Spinal cord (tissue), 10 donors: ENCODE data around the gene FAM50B. TPM values are rescaled to one million over a fixed set of nuclear protein-coding genes. Genes with fewer than 3 reads are reported as not detected.

Experiments used
- DNase-seq, 6 donors: peaks; one replicate each; pipeline versions ENCODE4 v3.0.0 to v3.0.0-alpha.2; 2013 to 2015; ENCODE audit warnings: low spot score in 6 of 6, low read depth in 4 of 6
- H3K27ac ChIP-seq: one replicate; pipeline ENCODE4 v1.5.1; 2013; ENCODE audit warnings: low read depth, low read length, control low read depth
- H3K27me3 ChIP-seq: one replicate; pipeline ENCODE4 v1.6.1; 2013; ENCODE audit warnings: low read length; ENCODE audit not compliant: control insufficient read depth, insufficient read depth
- H3K36me3 ChIP-seq: one replicate; pipeline ENCODE4 v1.6.1; 2013; ENCODE audit warnings: low read length; ENCODE audit not compliant: control insufficient read depth, insufficient read depth
- H3K4me1 ChIP-seq: one replicate; pipeline ENCODE4 v1.6.1; 2013; ENCODE audit warnings: low read length; ENCODE audit not compliant: control insufficient read depth, insufficient read depth
- H3K4me3 ChIP-seq: one replicate; pipeline ENCODE4 v1.5.1; 2013; ENCODE audit warnings: low read depth, low read length, control low read depth
- H3K9me3 ChIP-seq: one replicate; pipeline ENCODE4 v1.6.1; 2013; ENCODE audit warnings: low read length; ENCODE audit not compliant: control insufficient read depth, insufficient read depth
- WGBS: methylation state at CpG from one replicate; pipeline ENCODE4 v1.1.5; 2013; ENCODE audit warnings: missing lambda C conversion rate; ENCODE audit not compliant: insufficient coverage; 5-methylcytosine and 5-hydroxymethylcytosine counted together
- long read RNA-seq, 4 donors: transcript quantifications; one replicate each; lab custom pipeline, GENCODE V29; 2026
- polyA plus RNA-seq, 2 donors: library from polyadenylated mRNA; unstranded; fragments of 120-200 nt; gene quantifications; one replicate each; pipeline ENCODE4 v1.2.1, GENCODE V29; 2013; ENCODE audit not compliant: insufficient read length in 2 of 2
- total RNA-seq, 2 donors: library from RNA; depleted of rRNA in 1 of 2; stranded (reverse); fragments of 120-200 nt in 1 of 2; fragments of >200 nt in 1 of 2; gene quantifications; one replicate each; pipeline versions ENCODE4 v1.2.3 to v1.2.4, GENCODE V29; 2013 to 2014
- donor health status: healthy.

The FAM50B gene, protein sequence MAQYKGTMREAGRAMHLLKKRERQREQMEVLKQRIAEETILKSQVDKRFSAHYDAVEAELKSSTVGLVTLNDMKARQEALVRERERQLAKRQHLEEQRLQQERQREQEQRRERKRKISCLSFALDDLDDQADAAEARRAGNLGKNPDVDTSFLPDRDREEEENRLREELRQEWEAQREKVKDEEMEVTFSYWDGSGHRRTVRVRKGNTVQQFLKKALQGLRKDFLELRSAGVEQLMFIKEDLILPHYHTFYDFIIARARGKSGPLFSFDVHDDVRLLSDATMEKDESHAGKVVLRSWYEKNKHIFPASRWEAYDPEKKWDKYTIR
- total RNA-seq (10 to 100 TPM; 10.1 to 10.4 TPM), polyA plus RNA-seq (10 to 100 TPM; 20.9 to 21.4 TPM)
- long read RNA-seq, donor 1, transcript FAM50B-203 (2 exons, 1,643 nt): minor isoform, 9 of 39 reads
- long read RNA-seq, donor 1, transcript FAM50B-202 (1 exons, 1,935 nt): major isoform, 30 of 39 reads
- long read RNA-seq, donor 1, partial matches to known transcripts: 0 of 39 reads
- long read RNA-seq, donor 1, other reads (novel, unspliced or antisense): 0 of 39 reads
- long read RNA-seq, donor 2, transcript FAM50B-203 (2 exons, 1,643 nt): minor isoform, 6 of 16 reads
- long read RNA-seq, donor 2, transcript FAM50B-202 (1 exons, 1,935 nt): major isoform, 10 of 16 reads
- long read RNA-seq, donor 2, partial matches to known transcripts: 0 of 16 reads
- long read RNA-seq, donor 2, other reads (novel, unspliced or antisense): 0 of 16 reads
- long read RNA-seq, donor 3, transcript FAM50B-203 (2 exons, 1,643 nt): minor isoform, 6 of 19 reads
- long read RNA-seq, donor 3, transcript FAM50B-202 (1 exons, 1,935 nt): major isoform, 13 of 19 reads
- long read RNA-seq, donor 3, partial matches to known transcripts: 0 of 19 reads
- long read RNA-seq, donor 3, other reads (novel, unspliced or antisense): 0 of 19 reads
- long read RNA-seq, donor 4, transcript FAM50B-203 (2 exons, 1,643 nt): minor isoform, 6 of 38 reads
- long read RNA-seq, donor 4, transcript FAM50B-202 (1 exons, 1,935 nt): major isoform, 32 of 38 reads
- long read RNA-seq, donor 4, partial matches to known transcripts: 0 of 38 reads
- long read RNA-seq, donor 4, other reads (novel, unspliced or antisense): 0 of 38 reads

DNA sequence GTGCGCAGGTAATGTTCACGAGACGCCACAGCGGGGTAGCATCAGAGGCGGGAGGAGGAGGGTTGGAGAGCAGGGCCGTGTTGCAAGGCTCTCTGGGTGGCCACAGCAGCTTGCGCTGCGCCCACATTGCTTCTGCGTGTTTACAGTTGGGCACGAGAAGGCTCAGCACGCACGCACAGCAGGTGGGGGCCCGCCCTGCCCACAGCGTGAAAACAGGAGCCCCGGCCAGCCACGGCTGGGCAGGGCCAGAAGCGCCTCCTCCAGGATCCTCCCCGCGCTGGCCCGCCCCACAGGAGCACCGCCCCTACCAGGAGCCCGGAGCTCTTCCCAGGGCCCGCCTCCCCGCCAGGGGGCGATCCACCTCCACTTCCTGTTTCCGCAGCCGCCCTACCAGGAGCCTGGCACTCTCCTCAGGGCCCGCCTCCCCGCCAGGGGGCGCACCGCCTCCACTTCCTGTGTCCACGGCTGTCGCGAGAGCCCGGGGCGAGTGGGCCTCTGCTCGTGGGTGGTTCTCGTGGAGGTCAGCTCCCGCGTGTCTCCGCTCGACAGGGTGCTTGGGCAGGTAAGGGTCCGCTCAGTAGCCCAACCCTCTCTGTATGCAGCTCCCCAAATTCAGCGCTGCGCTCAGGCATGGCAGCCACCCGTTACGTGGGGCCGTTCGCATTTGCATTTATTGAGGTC lies at the start of gene FAM50B:
Gene FAM50B (plus strand): TSS at position 449 of the 681 bp plus-strand sequence. CDS start 439 bp downstream, outside the sequence.
- WGBS: 35% methylated on average over 48 of the region's 49 CpGs
- DNase-seq: peak; percentile 68 to 96 (median 81)
- Histone ChIP-seq H3K4me3 (peak within 1 kb of the TSS; percentile 68), H3K27me3 (no peaks in the 10 kb centered on the region), H3K36me3 (peaks cover 9% of the 10 kb centered on the region), H3K9me3 (no peaks in the 10 kb centered on the region), H3K27ac (peak within 1 kb of the TSS; percentile 64), H3K4me1 (peaks cover 18% of the 10 kb centered on the region)

DNA sequence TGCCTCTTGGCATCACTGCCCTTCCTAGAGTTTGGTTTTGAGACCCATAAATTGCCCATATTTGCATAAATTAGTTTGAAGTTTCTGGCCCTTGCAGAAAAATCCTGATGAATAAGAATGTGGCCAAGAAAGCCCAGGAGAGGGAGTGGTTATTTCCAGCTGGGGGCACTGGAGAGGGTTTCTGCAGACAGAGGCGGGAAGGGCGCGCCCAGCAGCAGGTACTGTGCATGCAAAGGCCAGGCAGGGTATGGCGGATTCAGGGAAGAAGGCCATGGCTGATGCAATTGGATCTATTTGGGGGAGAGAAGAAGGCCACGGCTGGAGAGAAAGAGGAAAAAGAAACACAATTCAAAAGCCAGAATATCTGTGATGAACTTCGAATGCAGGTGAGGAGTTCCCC lies 49.5 kb upstream of the FAM50B start:
- no peak for DNase-seq
- Histone ChIP-seq H3K36me3 (no peaks in the 10 kb centered on the region), H3K4me3 (no peak overlapping the region), H3K9me3 (no peaks in the 10 kb centered on the region), H3K4me1 (peaks cover 18% of the 10 kb centered on the region), H3K27me3 (no peaks in the 10 kb centered on the region), H3K27ac (no peak overlapping the region)
- 100% methylated on average over 4 of the region's 6 CpGs for WGBS

DNA sequence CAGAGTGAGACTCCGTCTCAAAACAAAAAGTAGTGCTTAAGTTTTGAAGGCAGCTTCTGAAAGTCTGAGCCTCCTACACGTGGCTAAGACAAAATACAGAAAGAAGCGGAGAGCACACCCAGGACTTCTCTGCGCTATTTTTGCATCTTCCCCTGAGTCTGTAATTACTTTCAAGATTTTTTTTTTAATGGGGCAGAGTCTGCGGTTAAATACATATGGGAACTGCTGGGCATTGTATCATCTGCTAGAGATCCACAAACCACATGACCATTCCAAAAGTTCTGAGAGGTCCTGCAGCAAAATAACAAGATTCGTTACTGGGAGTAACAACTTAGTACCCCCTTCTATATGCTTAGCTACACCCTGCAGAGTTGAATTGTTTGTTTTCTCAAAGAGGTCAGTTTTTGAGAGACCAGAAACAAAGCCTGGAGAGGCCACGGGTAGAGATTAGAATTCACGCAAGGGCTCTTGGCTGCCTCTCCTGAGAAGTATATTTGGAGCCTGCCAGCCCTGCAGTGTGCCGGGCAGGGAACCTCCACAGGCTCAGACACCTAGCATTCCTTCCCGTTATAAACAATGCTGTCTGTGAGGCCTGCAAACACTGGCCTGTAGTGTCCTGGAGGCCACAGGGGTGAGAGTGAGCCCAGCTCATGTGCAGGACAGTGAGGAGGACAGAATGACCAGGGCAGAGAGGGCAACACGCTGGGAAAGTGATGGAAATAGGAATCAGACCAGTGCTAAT lies 48.2 kb upstream of the FAM50B start:
- Histone ChIP-seq H3K4me1 (peaks cover 12% of the 10 kb centered on the region), H3K36me3 (no peaks in the 10 kb centered on the region), H3K27ac (peak overlapping the region; percentile 63), H3K4me3 (no peak overlapping the region), H3K27me3 (no peaks in the 10 kb centered on the region), H3K9me3 (no peaks in the 10 kb centered on the region)
- WGBS: 44% methylated on average over 4 of the region's 11 CpGs
- DNase-seq: peak in 1 of 6 donors; percentile 57

GRCh38 chr6:3801960-3802359 lies 47.2 kb upstream of the FAM50B start:
- Histone ChIP-seq H3K27me3 (no peaks in the 10 kb centered on the region), H3K4me3 (no peak overlapping the region), H3K36me3 (no peaks in the 10 kb centered on the region), H3K27ac (no peak overlapping the region), H3K4me1 (peaks cover 12% of the 10 kb centered on the region), H3K9me3 (no peaks in the 10 kb centered on the region)
- no peak for DNase-seq
- 69% methylated on average over 3 of the region's 5 CpGs for WGBS

DNA sequence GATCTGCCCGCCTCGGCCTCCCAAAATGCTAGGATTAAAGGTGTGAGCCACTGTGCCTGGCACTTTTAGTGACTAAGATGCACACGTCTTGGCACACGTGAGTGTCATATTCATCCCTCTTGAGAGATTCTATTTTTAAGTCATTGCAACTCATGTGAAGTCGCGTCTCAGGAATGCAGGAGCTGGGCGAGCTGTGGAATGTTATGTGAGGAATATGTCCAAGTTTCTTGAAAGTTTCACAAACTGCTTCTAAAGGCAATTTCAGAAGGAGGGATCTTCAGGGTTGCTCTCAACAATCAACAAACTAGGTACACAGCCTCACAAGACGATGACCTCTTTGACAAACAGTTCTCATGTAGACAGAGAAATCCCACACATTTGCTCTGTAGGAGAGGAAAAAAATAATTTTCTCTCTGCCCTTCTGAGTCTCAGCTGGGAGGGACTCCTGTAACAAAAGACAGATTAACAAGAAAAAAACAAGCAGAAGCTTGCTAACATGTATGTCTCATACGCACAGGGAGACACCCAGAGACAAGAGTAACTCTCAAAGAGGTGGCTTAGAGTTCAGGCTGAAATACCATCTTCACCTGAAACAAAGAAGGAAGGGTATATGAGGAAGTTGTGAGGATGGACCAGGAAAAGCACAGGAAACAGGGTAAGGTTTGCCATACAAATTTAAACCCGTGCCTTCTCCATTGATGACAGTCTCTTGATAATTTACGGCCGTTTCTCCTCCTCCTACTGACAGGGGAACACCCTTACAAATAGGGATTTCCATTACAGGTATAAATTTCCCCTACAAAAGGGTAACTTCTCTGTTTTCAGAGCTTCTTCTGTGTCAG lies 45.3 kb upstream of the FAM50B start:
- Histone ChIP-seq H3K27ac (peak overlapping the region; percentile 20), H3K27me3 (no peaks in the 10 kb centered on the region), H3K9me3 (no peaks in the 10 kb centered on the region), H3K4me1 (peaks cover 5% of the 10 kb centered on the region), H3K36me3 (no peaks in the 10 kb centered on the region), H3K4me3 (no peak overlapping the region)
- DNase-seq: peak in 1 of 6 donors; percentile 65
- 77% methylated on average over 5 of the region's 12 CpGs for WGBS

DNA sequence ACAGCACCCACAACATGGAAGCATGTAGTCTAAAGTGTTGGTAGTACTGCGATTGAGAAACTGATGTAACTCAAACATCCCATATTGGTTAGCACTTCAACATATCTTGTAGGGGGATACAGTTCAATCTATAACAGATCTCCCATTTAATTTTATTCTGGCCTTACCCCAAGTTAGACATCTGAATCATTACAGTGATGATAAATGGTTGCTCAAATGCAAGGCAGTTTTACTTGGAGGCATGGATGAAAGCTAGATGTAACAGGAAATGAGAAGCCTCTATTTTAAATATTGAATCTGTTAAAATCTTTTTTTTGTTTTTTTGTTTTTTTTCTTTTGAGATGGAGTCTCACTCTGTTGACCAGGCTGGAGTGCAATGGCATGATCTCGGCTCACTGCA lies 44.2 kb upstream of the FAM50B start:
- Histone ChIP-seq H3K27ac (no peak overlapping the region), H3K4me1 (peaks cover 5% of the 10 kb centered on the region), H3K9me3 (no peaks in the 10 kb centered on the region), H3K36me3 (no peaks in the 10 kb centered on the region), H3K27me3 (no peaks in the 10 kb centered on the region), H3K4me3 (no peak overlapping the region)
- DNase-seq: no peak
- no CpG with 5 or more reads among the region's 2 CpGs for WGBS

DNA sequence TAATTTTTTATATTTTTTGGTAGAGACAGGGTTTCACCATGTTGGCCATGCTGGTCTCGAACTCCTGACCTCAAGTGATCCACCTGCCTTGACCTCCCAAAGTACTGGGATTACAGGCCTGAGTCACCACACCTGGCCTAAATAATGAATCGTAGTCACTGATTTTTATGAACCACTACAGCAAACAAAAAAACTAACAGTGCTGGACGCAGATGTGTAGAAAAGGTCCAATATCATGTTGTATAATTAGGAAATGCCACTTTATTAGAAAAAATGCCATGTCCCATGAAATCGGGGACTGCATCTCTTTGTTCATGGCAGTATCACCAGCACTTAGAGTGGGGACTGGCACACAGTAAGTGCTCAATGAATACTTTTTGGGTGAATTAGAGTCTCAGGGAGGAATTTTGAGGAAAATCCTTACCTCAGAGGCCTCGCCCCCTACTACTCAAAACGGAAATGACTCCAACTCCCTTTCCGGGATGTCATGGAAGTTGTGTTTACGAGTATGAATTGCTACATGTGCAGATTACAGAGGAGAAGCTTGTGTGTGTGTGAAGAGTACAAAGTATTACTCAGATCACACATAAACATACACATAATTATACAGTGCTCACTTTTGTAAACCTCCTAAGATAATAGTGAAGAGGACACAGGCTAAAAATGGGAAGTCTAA lies 43.6 kb upstream of the FAM50B start:
- 100% methylated on average over 1 of the region's 8 CpGs for WGBS
- Histone ChIP-seq H3K27ac (no peak overlapping the region), H3K4me3 (no peak overlapping the region), H3K9me3 (no peaks in the 10 kb centered on the region), H3K27me3 (no peaks in the 10 kb centered on the region), H3K36me3 (no peaks in the 10 kb centered on the region), H3K4me1 (peaks cover 5% of the 10 kb centered on the region)
- no peak for DNase-seq
